COLO668 (cell line): ENCODE results near the gene ANKRD42.

Experiments used
- DNase-seq: peaks from one replicate; lab custom pipeline; 2025; ENCODE audit not compliant: unreplicated experiment; lab: John Stamatoyannopoulos, UW

The ANKRD42 gene

GRCh38 chr11:83193315-83194280 is at the start of gene ANKRD42:
Gene ANKRD42, plus strand, starts transcription at chr11:83193712. Its CDS starts 959 bp downstream, at chr11:83194671.
- peak; percentile 91 for DNase-seq

DNA sequence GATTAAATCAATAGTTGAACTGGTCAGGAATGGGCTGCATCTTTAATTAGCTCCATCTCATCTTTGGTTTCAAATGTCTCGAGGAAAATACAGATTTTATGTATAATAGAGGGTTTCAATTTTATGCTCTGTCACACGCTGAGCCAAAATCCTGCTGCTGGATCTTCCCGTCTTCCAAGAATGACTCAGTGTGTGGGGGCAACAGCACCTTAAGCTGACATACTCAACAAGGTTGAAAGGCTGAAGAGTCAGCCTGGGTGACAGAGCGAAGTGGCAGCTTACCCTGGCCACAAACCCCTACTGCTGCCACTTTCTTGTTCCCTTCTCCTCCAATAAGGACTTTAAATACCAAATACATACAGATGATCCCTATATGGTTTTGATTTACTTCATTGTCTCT is 45.6 kb upstream of the ANKRD42 start:
- DNase-seq, result no peak

GRCh38 chr11:83150450-83150849 is 43.1 kb upstream of the ANKRD42 start:
- no peak for DNase-seq

GRCh38 chr11:83151274-83151977 is 42.1 kb upstream of the ANKRD42 start:
- DNase-seq, result no peak

DNA sequence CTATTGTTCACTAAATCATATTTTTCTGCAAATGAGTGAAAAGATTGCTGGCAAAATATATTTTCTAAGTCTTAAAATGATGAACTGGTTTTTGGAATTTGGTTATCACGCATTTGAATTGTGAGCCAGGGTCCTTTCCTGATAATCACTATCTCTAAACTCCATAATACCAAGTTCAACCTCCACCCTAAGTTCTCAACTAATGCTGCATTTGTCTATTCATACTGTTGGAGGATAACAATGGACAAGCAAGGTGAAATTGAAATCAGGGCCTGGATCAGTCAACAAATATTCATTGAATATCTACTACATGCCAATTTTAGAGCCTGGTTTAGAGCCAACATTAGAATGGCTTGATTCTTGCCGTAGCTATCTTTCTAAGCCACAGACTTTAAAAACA is 41.2 kb upstream of the ANKRD42 start:
- no peak for DNase-seq

GRCh38 chr11:83153764-83154163 is 39.7 kb upstream of the ANKRD42 start:
- no peak for DNase-seq

GRCh38 chr11:83156144-83156995 is 37.1 kb upstream of the ANKRD42 start:
- DNase-seq, result peak; percentile 99

DNA sequence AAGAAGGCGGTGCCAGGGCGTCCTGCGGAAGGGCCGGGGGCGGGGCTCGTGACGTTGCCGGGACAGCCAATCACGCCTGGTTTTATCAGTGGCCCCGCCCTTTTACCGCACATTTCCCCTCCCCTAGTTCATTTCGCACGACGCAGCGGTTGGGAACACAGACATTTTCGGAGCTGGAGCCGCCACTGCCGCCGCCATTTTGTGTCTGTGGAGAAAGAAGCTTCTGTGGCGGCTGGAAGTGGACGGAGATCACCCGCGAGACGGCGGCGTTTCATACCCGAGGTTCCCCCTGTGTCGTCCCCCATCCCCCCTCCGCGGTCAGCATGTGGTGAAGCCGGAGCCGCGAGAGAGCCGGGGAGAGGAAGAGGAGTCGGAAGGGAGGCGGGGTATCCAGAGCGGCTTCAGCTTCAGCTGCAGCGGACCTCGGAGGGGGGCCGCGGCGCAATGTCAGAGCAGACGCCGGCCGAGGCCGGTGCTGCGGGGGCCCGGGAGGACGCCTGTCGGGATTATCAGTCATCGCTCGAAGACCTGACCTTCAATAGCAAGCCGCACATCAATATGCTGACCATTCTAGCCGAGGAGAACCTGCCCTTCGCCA is 36.4 kb upstream of the ANKRD42 start, which contains the start of gene PCF11:
Gene PCF11 (plus strand): TSS at position 136 of the 598 bp plus-strand sequence. CDS start 309 bp downstream, at position 445.
- DNase-seq, result peak; percentile 99

DNA sequence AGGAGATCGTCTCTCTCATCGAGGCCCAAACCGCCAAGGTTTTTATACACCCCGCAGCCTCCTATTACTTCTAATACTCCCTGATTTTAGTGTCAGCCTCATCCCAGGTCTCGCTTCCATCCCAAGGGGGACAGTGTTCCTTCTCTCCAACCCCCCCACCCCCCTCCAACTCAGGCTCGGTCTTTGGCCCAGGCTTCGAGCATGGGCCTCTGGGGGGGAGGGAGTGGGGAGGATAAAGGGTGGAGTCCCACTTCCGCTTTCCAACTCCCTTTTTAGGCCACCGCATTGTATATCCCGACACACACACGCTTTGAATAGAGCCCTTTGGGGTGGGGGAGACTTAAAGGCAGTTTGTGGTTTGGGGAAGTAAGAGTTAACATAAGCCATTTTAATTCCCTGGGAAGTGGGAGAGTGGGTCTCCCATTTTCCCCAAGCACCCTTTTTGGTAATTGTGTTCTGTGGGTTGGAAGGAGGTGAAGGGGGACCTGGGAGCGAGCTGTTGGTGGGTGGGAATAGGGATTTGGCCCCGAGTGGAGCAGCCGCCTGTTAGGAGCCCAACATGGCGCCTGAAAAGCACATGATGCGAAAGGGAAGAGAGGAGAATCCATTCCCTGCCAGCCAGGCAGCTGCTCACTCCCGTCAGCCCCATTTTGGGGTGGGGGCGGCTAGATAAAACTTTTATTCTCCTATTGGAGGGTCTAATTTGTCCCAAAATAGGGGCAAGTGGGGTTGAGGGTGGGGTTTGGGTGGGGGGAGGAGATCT is 35.7 kb upstream of the ANKRD42 start:
- peak; percentile 44 for DNase-seq

DNA sequence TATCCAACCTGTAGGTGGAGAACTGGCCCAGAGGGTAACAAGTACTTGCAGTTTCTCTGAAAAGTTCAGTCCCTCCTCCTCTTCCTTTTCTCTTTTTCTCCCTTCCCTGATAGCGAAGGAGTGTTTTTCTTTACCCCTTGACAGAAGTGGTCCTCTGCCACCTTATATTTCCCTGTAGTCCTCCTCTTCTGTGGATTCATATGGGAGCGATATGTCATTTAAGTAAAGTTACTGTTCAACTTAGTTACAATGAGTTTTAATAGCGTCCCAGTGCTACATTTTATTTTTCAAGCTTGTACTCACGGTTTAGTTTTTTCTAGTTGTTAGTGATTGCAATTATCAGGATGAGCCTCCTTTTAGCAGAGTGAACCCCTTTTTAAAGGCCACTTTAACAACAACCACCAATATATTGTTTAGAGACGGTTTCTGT is 35.1 kb upstream of the ANKRD42 start:
- DNase-seq, result no peak

- DNase-seq, result no peak
Observed at GRCh38 chr11:83158965-83159901, 34.3 kb upstream of the ANKRD42 start.

- no peak for DNase-seq
Observed at GRCh38 chr11:83159902-83160865, 33.3 kb upstream of the ANKRD42 start.

- no peak for DNase-seq
Observed at GRCh38 chr11:83161610-83162199, 31.8 kb upstream of the ANKRD42 start.

DNA sequence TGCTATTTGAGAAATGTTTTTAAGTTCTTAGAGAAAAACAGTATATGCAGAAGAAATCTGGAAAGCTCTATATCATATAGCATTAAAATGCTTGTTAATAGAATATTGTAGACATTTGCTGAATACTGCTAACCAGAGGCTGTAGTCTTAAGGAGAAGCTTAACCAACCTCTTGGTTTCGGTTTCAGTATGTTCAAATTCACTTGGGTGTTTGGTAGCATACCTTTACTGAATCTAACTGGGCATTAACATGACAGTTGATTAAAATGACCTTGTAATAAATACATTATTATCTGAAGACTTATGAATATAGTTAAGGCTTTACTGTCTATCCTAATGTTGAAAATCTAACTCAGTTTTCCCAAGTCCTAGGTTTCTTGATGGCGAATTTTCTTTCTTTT is 31.1 kb upstream of the ANKRD42 start:
- DNase-seq, result no peak

DNA sequence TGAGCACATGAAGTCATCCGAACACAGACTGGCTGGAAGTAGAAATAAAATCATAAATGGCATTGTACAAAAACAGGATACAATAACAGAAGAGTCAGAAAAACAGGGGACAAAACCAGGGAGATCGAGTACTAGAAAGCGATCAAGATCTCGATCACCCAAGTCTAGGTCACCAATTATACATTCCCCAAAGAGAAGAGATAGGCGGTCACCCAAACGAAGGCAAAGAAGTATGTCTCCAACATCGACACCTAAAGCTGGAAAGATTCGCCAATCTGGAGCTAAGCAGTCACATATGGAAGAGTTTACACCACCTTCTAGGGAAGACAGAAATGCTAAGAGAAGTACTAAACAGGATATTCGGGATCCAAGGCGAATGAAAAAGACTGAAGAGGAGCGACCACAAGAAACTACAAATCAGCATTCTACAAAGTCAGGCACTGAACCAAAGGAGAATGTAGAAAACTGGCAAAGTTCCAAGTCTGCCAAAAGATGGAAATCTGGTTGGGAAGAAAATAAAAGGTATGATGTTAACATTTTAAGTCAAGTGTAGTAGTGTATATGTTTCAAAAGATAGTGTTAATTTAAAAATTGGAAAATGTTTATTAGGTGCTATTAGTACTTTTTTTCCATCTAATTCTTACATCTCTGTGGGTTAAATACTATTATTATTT is 27.2 kb upstream of the ANKRD42 start:
- no peak for DNase-seq

DNA sequence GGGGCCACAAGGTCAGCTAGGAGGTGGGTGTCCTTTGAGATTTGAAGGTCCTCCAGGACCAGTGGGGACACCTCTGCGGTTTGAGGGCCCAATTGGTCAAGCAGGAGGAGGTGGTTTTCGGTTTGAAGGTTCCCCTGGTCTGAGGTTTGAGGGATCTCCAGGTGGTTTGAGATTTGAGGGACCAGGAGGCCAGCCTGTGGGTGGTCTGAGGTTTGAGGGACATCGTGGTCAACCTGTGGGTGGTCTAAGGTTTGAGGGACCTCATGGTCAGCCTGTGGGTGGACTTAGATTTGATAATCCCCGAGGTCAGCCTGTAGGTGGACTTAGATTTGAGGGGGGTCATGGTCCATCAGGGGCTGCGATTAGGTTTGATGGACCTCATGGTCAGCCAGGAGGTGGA is 24.8 kb upstream of the ANKRD42 start:
- no peak for DNase-seq

- DNase-seq, result no peak
Observed at GRCh38 chr11:83170865-83171264, 22.6 kb upstream of the ANKRD42 start.
